ENCODE measurements around the gene SNRPF. TPM values are rescaled to one million over a fixed set of nuclear protein-coding genes. Genes with fewer than 3 reads are reported as not detected.

The SNRPF gene
- total RNA-seq, 1 experiment from 2014 or later = 71.4 TPM

DNA sequence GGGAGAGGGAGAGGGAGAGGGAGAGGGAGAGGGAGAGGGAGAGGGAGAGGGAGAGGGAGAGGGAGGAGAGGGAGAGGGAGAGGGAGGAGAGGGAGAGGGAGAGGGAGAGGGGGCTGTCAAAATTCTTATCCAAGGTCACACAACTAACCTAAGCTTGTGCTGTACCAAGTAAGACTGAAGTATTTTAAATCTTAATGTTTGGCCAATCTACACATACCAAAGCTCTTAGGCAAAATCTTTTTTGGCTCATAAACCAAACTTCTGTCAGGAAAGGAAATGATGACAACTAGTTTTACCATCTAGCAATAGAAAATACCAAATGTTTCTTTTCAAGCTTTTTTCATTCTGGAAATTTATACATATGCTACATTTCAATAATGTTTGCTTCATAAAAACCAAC is 49.8 kb downstream of the SNRPF start:
- no peaks in the 10 kb centered on the region for H3K4me1 ChIP-seq (ENCODE audit: insufficient read depth, low read length, poor library complexity, severe bottlenecking)
- DNase-seq (ENCODE audit: low spot score) = no peak
- no peak overlapping the region for H3K4me3 ChIP-seq (ENCODE audit: low read depth, low read length, poor library complexity, severe bottlenecking)
- ChIA-PET CTCF (no interaction called here), POLR2A (ENCODE audit: low non-redundant PET) (no interaction called here)
- H3K27me3 ChIP-seq (replicated peaks; ENCODE audit: insufficient read depth, low read depth, low read length, poor library complexity) = peaks cover 3% of the 10 kb centered on the region
- TF ChIP-seq EZH2 (IDR thresholded peaks at IDR 0.05; ENCODE audit: borderline replicate concordance, low read depth, low read length, poor library complexity, severe bottlenecking) = no peak
- TF ChIP-seq, protein P1, sequence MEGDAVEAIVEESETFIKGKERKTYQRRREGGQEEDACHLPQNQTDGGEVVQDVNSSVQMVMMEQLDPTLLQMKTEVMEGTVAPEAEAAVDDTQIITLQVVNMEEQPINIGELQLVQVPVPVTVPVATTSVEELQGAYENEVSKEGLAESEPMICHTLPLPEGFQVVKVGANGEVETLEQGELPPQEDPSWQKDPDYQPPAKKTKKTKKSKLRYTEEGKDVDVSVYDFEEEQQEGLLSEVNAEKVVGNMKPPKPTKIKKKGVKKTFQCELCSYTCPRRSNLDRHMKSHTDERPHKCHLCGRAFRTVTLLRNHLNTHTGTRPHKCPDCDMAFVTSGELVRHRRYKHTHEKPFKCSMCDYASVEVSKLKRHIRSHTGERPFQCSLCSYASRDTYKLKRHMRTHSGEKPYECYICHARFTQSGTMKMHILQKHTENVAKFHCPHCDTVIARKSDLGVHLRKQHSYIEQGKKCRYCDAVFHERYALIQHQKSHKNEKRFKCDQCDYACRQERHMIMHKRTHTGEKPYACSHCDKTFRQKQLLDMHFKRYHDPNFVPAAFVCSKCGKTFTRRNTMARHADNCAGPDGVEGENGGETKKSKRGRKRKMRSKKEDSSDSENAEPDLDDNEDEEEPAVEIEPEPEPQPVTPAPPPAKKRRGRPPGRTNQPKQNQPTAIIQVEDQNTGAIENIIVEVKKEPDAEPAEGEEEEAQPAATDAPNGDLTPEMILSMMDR (conservative IDR thresholded peaks at IDR 0.05; ENCODE audit: low read depth, low read length) = no peak
- intact Hi-C loops (cut with micrococcal nuclease; ENCODE audit: unreplicated experiment) = no loop called here
- H3K36me3 ChIP-seq (ENCODE audit: insufficient read depth, low read length, poor library complexity, severe bottlenecking) = no peaks in the 10 kb centered on the region
- no peak overlapping the region for H3K27ac ChIP-seq (ENCODE audit: low read depth, low read length, poor library complexity, severe bottlenecking)
- no peaks in the 10 kb centered on the region for H3K9me3 ChIP-seq (ENCODE audit: low read depth, low read length, poor library complexity, severe bottlenecking)
- BruUV-seq (replicated peaks) = no TSS peak

DNA sequence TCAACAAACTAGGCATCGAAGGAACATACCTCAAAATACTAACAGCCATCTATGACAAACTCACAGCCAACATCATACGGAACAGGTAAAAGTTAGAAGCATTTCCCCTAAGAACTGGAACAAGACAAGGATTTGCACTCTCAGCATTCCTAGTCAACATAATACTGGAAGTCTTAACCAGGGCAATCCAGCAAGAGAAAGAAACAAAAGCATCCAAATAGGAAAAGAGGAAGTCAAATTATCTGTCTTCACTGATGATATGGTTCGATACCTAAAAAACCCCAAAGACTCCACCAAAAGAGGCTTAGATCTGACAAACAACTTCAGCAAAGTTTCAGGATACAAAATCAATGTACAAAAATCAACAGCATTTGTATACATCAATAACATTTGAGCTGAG is 51.1 kb downstream of the SNRPF start:
- BruUV-seq (replicated peaks) = no TSS peak
- CTCF ChIA-PET = no interaction called here

More for the DNA sequence above, 51.1 kb downstream of the SNRPF start:
- no peaks in the 10 kb centered on the region for H3K9me3 ChIP-seq (ENCODE audit: low read depth, low read length, poor library complexity, severe bottlenecking)
- TF ChIP-seq EZH2 (IDR thresholded peaks at IDR 0.05; ENCODE audit: borderline replicate concordance, low read depth, low read length, poor library complexity, severe bottlenecking) = no peak
- TF ChIP-seq, protein P1 (conservative IDR thresholded peaks at IDR 0.05; ENCODE audit: low read depth, low read length) = no peak
- intact Hi-C loops (cut with micrococcal nuclease; ENCODE audit: unreplicated experiment) = no loop called here
- no peaks in the 10 kb centered on the region for H3K4me1 ChIP-seq (ENCODE audit: insufficient read depth, low read length, poor library complexity, severe bottlenecking)
- POLR2A ChIA-PET (ENCODE audit: low non-redundant PET) = no interaction called here
- DNase-seq (ENCODE audit: low spot score) = no peak
- H3K36me3 ChIP-seq (ENCODE audit: insufficient read depth, low read length, poor library complexity, severe bottlenecking) = no peaks in the 10 kb centered on the region
- no peak overlapping the region for H3K4me3 ChIP-seq (ENCODE audit: low read depth, low read length, poor library complexity, severe bottlenecking)
- no peaks in the 10 kb centered on the region for H3K27me3 ChIP-seq (replicated peaks; ENCODE audit: insufficient read depth, low read depth, low read length, poor library complexity)
- no peak overlapping the region for H3K27ac ChIP-seq (ENCODE audit: low read depth, low read length, poor library complexity, severe bottlenecking)

Other genes starting within 250 kb of the SNRPF start
- gene NTN4, start 68.2 kb upstream of the SNRPF start, total RNA-seq (2021) = 9.6 and 11.7 TPM in 2 replicates
- 0.24 and 0.26 TPM in 2 replicates for gene CCDC38, start 83.7 kb downstream of the SNRPF start, total RNA-seq (2021)
- gene AMDHD1, start 84.4 kb downstream of the SNRPF start, total RNA-seq (2021) = 0.50 and 1.1 TPM in 2 replicates
- 0.39 and 1.6 TPM in 2 replicates for gene HAL, start 137.4 kb downstream of the SNRPF start, total RNA-seq (2021)
- 51.8 and 63.1 TPM in 2 replicates for gene LTA4H, start 176.6 kb downstream of the SNRPF start, total RNA-seq (2021)

All from A673 (cell line).